AG08395 (cell line): Measurements from ENCODE around the gene PFN1.

Source experiments
- DNase-seq: peaks from one replicate; pipeline ENCODE4 v3.0.0; 2012; ENCODE audit warnings: mixed read lengths, low spot score

The PFN1 gene

DNA sequence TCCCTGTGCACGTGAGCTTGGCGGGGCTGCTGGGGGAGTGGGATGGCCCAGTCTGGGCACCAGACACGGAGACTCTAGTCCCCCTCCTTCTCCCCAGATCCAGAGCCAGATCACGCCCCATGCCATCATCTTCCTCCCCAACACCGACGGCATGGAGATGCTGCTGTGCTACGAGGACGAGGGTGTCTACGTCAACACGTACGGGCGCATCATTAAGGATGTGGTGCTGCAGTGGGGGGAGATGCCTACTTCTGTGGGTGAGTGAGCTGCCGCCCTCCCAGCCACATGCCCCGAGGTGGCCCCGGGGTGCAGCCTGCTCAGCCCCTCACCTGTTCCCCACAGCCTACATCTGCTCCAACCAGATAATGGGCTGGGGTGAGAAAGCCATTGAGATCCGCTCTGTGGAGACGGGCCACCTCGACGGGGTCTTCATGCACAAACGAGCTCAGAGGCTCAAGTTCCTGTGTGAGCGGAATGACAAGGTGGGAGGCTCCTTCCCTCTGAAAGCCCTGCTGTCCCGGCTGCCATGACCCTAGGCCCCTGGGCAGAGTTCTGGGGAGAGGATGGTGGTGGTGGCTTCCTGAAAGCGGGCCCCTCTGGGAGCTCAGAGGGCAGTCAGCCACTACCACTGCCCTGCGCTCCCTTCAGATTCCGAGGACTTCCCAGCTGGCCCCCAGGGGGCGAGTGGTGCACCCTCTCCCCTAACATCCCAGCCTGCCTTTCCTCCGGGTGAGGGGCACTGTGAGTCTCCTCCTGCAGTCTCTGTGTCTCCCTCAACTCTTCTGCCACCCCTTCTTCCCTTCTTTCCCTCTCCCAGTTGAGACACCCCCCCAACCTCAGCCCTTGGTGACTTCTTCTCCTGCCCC is 51.8 kb downstream of the PFN1 start:
- DNase-seq, result no peak

DNA sequence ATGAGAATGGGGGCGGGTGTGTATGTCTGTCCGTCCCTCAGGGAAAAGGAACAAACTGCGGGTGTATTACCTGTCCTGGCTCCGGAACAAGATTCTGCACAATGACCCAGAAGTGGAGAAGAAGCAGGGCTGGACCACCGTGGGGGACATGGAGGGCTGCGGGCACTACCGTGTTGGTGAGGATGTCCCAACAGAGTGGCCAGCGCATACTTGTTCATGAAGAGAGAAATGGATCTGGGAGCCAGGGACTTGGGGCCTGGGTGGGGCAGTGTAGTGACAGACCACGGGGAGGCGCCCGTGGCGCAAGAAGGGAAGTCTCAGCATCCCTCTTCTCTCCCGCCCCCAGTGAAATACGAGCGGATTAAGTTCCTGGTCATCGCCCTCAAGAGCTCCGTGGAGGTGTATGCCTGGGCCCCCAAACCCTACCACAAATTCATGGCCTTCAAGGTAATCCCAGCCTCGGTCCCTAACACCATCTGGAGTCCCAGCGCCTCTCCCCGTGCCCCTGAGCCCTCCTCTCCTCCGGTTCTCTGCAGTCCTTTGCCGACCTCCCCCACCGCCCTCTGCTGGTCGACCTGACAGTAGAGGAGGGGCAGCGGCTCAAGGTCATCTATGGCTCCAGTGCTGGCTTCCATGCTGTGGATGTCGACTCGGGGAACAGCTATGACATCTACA is 52.5 kb downstream of the PFN1 start:
- DNase-seq, result no peak
